Hematopoietic multipotent progenitor cell treated with erythropoietin and hydrocortisone succinate and interleukin-3 and kit ligand, for 6 days (in vitro differentiated cells): ENCODE results near the gene MOGAT3.
"Not testable (repeated sequence)": the region's sequence is repeated elsewhere in the genome, so short reads cannot be mapped to it uniquely, and the experiment has no call there.

ENCODE experiments used
- DNase-seq: peaks from one replicate; pipeline ENCODE4 v3.0.0-alpha.2; 2015

The MOGAT3 gene

DNA sequence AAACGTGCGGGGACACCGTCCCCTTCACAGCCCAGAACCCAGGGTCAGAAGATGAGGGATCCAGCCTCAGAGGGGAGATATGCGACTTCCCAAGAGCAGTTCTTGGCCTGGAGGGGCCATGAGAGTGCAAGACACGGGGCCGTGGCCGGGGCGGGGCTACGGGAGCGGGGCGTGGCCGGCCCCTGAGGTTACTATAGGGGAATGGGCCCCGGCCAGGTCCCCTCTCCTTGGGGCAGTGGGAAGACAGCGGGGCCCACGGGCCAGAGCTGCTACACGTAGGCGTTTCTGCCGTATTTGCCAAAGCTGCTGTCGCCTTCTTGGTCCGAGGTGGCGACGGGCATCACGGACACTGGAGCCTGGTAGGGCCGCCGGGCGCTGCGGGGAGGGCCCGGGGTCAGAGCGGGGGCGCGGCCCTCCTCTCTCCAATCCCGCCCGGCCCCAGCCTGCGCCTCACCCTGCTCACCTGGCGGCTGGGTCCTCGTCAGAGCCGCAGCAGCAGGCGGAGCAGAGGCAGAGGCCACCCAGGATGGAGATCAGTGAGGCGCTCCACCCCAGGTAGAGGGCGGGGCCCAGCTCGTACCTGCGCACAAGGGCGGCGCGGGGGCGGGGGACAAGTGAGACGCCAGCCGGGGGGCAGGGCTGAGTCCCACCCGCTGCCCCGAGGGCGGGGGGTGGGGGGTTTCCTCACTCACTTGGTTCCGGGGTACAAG is 31.5 kb upstream of the MOGAT3 start:
- DNase-seq, result no peak

DNA sequence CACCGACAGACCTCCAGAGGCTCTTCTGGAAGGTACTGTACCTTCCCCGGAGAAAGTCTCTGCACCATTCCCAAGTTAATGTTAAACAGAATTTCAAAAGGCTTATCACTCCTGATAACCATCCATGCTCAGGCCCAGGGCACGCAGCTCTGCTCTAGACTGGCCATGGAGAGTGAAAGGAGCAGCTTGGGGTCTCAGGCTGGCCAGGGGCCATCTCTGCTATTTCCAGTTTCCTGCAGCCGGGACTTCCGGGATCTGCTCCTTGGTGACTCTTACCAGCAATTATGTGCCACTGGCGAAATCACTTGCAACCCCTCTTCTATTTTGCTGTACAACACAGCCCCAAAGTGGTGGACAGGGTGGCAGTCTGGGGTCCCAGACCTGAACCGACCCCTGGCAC is 30.8 kb upstream of the MOGAT3 start:
- no peak for DNase-seq

GRCh38 chr7:101226721-101227120 is 25.9 kb upstream of the MOGAT3 start:
- DNase-seq, result no peak

- DNase-seq, result no peak
Observed at GRCh38 chr7:101225650-101226049, 24.8 kb upstream of the MOGAT3 start.

GRCh38 chr7:101223528-101223927 is 22.7 kb upstream of the MOGAT3 start:
- DNase-seq, result no peak

GRCh38 chr7:101222275-101222830 is 21.5 kb upstream of the MOGAT3 start:
- no peak for DNase-seq

DNA sequence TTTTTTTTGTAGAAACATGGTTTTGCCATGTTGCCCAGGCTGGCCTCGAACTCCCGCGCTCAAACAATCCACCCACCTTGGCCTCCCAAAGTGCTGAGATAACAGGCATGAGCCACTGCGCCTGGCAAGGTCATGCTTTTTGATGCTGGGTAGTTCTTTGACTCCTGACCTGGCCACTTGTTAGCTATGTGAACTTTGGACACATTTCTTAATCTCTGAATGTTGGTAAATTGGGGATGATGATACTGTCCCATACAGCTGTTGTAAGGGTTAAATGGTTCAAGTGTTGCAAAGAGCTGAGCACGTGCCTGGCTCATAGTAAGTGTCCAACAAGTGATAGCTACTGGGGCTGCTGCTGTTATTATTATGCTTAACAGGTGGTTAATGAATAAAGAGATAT is 19.5 kb upstream of the MOGAT3 start:
- peak; percentile 34 for DNase-seq

DNA sequence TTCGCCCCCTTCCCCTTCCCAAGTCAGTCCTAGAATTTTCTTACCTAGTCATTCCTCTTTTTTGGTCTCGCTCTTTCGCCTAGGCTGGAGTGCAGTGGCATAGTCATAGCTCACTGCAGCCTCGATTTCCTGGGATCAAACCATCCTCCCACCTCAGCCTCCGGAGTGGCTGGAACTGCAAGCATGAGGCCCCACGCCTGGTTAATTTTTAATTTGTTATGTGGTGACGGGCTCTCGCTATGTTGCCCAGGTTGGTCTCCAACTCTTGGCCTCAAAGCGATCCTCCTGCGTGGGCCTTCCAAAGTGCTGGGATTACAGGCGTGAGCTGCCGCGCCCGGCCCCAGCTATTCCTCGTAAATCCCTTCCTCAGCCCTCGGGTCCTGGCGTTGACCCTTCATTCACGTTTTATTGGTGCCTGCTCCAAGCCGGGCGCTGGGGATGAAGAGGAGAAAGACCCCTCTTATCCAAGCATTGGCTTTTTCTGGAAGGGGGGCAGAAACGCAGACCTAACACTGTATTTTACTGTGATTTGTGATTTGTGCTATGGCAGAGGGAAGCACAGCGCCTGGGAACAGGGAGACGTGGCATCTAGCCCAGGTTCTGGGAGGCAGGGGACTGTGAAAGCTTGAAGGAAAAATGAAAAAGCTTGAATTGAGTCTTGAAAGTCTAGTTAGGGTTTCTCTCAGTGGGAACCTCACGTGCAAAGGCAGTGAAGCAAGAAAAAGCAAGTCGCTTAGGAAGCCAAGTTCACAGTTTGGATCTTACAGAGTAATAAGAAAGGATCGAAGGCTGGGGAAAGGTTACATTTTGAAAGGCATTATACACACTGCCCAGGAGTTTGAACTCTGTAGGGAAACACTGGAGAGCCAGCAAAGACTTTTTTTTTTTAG is 17.6 kb upstream of the MOGAT3 start:
- DNase-seq, result peak; percentile 9

GRCh38 chr7:101217388-101218235 is 16.8 kb upstream of the MOGAT3 start, which contains the start of the genes PLOD3 and ZNHIT1:
Gene PLOD3 (minus strand): TSS chr7:101217581. CDS start chr7:101217274, 307 bp downstream.
Gene ZNHIT1 (plus strand): TSS chr7:101218165. CDS start chr7:101218196, 31 bp downstream.
- peak; percentile 100 for DNase-seq

DNA sequence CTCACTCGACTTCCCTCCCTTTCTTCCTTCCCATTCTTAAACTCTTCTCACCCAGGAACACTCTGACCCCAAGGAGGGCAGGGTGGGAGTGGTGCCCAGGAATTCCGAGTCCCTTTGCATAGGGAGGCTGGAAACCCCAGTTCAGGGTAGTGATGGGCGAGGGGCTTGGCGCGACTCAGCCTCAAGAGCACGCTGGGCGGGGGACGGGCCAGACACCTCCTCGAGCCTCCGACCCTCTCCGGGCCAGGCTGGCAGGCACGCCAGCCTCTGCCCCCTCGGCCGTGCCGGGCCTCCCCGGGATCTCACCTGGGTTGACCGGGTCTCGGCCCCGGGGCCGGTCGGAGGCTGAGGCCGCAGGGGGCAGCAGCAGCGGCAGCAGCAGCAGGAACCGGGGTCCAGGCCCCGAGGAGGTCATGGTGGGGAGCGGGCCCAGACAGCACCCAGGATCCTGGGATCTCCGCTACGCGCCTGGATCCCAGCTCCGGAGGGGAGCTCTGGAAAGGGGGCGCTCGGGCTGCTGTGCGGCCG is 16.1 kb upstream of the MOGAT3 start:
- DNase-seq, result no peak

GRCh38 chr7:101216001-101216859 is 15.4 kb upstream of the MOGAT3 start:
- DNase-seq, result peak; percentile 60

DNA sequence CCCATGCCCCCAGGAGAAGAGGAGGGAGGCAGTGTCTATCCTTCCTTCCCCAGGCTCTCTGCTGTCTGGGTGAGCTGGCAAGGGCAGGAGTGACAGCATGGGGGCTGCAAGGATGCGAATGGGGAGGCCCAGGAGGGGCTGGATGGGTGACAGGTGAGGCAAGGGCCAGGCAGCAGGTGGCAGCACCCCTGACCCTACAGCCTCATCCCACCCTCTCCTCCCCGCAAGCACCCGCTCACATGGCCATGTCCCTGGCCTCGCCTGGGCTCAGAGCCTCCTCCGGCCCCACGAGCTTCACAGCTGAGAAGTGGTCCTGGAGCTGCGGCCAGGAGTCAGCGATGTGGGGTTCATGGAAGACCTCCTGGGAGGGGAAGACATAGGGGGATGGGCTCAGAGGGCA is 11.2 kb upstream of the MOGAT3 start:
- DNase-seq, result no peak

- no peak for DNase-seq
Observed at GRCh38 chr7:101211501-101211900, 10.7 kb upstream of the MOGAT3 start.

DNA sequence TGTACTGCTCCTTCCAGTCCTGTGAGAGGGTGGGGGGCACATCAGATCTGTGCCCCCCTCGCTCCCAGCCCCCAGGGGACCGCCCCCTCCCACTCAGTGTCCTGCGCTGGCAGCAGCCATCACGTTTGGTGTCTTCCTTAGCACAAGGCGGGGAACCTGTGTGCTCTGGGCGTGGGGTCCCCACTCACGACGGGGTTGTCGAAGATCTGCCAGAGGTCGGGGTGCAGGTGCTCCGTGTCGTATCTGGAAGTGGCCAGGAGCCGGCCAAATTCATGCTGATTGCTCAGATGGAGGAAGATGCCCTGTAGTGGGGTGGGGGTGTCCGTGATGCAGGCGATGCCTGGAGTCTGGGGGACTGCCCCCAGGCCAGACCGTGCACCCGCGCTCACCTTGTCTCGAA is 9.3 kb upstream of the MOGAT3 start:
- no peak for DNase-seq

DNA sequence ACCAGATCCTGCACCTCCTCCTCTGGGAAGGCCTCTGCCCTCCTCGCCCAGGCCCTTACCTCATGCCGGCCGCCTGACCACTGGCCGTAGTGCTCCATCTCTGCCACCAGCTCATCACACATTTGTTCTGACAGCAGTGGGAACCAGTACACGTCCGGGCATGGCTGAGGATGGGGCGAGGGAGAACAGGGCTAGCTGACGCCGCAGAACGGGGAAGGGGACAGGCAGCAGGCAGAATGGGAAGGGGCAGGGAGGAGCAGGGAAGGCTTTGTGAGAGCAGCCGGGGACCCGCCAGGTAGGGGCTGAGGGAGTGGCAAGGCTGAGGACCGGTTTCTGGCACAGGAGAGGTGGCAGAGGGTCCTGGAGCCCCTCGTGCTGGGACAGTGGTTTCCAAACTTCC is 8.0 kb upstream of the MOGAT3 start:
- DNase-seq, result no peak

- no peak for DNase-seq
Observed at GRCh38 chr7:101207459-101207858, 6.6 kb upstream of the MOGAT3 start.

GRCh38 chr7:101206665-101207042 is 5.8 kb upstream of the MOGAT3 start:
- no peak for DNase-seq

DNA sequence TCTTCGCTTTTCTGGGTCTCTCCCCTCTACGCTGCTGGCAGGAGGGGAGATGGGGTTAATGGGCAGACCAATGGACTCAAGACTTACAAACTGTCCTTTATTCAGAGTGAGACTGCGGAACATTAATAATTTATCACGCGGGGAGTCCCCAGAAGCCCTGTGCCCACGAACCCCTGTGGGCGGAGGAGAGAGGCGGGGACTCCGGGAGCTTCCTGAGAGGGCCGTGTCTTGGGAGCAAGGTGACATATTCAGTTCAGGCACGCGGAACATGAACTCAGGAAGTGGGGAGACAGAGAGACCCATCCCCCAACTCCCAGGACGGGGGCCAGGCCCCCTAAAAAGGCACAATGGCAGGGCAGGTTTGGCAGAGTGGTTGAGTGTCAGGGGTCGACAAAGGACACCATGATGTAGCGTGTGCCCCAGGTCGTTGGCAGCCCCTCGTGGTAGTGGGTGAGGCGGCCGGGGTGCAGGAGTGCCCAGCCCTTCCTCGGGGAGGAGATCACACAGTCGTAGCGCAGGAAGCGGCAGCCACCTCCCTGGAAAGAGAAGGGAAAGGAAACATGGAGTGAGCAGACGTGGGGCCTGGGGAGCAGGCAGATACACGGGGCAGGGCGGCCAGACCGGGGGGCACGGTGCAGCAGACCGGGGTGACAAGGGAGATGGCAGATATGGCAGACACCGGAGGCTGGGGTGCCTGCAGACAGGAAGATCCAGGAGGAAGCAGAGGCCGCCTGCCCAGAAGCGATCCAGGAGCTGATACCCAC is 5.2 kb upstream of the MOGAT3 start:
- DNase-seq, result no peak

- DNase-seq, result not testable (repeated sequence)
Observed at GRCh38 chr7:101203740-101204738, 3.2 kb upstream of the MOGAT3 start.

- DNase-seq, result no peak
Observed at GRCh38 chr7:101202603-101202918, 1.7 kb upstream of the MOGAT3 start.
